NCI-H69 (cell line): ENCODE measurements around the gene GTF2F2.
A peak's percentile ranks its signal among the peaks of the same experiment; 100 is the strongest.
"Not testable (repeated sequence)": the region's sequence is repeated elsewhere in the genome, so short reads cannot be mapped to it uniquely, and the experiment has no call there.

Source experiments
- DNase-seq: peaks from one replicate; lab custom pipeline; 2025; lab: John Stamatoyannopoulos, UW

Gene GTF2F2

GRCh38 chr13:45255247-45255987, 135.1 kb downstream of the GTF2F2 start:
- no peak for DNase-seq

DNA sequence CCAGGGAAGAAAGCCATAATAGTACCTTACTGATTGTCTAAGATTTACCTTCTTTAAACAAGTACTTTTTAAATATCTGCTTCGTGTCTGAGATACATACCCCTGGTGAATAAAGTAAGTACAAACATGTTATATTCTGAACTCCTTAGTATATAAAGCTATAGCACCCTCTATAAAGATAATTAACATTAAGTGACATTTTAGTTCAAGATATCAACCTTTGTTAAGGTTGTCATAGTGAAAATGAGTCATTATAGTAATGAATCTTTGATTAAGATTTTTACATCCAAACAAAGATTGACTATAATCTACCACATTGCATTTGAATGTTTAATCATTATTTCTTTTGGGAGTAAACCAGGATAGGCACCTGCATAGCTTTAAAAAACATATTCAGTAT, 135.9 kb downstream of the GTF2F2 start:
- no peak for DNase-seq

GRCh38 chr13:45257638-45258333, 137.5 kb downstream of the GTF2F2 start:
- no peak for DNase-seq

DNA sequence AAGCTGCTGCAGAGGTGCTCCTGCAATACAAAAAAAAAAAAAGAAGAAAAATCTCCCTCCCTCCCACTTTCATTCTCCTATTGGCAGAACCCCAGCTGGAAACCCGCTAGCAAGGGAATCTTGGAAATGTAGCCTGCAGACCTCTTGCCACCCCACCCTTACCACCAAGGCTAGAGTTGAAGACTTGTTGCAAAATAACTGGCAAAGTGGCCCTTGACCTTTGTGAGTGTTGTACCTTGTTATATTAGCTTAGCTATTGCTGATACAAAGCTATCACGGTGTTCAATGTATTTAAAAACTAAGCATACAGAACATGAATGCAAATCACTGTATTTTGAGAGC, 138.0 kb downstream of the GTF2F2 start:
- no peak for DNase-seq

- no peak for DNase-seq
These were observed 146.9 kb downstream of the GTF2F2 start for GRCh38 chr13:45267215-45267614.

DNA sequence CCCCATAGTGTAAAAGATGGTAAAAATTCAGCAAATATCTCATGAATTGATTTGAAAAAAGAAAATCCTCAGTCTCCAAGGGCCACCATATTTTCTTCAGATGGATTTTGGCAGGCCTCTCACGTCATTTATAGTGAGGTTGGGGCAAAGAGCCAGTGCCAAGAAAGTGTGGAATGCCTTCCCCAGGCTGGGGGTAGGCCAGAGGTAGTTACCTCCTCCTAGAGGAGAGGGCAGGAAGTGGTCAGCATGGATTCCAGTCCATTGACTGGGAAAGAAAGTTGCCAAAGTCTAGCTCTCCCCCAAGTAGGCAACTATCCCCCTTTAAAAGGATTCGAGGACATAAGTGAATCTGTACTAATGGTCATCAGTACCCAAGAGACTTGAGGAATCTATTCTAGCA, 148.9 kb downstream of the GTF2F2 start:
- no peak for DNase-seq

DNA sequence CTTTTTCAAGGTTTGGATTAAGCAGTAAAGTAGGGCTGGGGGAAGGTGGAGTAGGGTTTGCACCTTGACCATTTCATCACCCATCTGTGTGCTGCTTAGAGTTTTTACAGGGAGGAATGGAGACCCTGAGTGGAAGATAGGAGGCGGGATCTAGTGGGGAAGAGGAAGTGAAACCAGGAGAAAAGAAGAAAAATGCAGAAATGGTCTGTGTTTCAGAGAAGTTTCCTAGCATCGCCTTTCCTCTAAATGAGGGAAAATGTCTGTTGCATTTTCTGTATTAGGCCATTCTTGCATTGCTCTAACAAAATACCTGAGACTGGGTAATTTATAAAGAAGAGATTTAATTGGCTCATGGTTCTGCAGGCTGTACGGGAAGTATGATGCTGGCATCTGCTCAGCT, 156.6 kb downstream of the GTF2F2 start:
- no peak for DNase-seq

DNA sequence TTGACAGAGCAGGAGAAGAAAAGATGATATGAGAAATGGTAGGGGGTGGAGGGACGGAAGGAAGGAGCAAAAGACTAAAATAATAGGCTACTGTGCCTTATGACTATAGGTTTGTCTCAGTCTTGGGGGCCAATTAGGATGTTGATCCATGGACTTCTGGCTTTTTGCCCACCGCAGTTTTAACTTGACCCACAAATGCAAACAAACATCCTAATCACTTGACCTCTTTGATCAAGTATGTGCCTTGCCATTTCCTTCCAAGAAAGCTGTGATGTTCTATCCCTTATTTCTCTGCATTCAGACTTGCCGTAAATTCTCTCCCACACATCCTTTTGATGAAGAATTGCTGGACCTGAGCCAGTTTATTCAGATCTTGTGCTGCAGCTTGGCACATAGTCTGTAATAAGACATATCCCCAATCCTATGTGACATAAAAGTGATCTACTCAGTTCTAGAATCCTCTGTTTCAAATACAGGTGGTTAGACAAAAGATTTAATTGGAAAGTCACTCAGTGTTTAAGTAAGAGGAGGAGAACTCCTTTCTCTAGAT, 157.9 kb downstream of the GTF2F2 start:
- DNase-seq: peak; percentile 3

- DNase-seq: no peak
These were observed 159.7 kb downstream of the GTF2F2 start for GRCh38 chr13:45280011-45280410.

DNA sequence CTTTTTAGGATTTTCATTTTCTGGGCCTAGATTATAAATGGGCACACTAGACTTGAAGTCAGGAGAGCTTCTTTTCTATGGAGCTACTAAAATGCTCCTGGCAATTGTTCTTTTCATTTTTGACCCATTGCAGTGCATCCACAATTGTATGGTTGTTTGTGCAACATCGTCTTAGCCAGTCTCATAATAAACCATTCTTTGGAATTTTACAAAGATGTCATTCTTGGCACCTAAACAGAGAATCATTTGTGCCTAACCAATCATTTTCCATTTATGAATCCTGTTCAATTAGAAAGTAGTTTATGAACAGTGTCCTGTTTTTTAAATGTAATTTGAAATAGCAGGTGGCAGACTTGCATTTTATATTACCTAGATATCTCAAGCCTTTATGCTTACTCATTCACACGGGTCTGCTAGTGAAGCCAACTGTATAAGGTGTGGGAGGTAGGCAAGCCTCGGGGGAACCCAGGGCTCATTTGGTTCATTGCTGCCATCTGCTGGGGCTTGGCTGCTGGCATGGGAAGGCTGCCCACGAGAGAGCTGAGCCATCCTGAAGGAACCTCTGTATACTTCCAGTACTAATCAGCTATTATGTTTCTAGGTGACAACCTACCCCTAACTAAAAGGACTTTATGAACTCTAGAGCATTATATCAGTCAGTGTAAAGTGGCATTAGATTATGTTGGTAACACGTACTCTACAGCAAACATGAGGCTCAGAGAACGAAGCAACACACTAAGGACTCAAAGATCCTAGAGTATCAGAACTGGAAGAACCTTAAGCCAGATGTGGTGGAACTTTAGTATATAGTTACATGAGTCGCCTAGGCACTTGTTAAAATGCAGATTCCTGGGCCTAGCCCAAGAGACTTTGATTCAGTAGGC, 160.7 kb downstream of the GTF2F2 start:
- peak; percentile 70 for DNase-seq

- no peak for DNase-seq
These were observed 162.7 kb downstream of the GTF2F2 start for GRCh38 chr13:45282994-45283393.

DNA sequence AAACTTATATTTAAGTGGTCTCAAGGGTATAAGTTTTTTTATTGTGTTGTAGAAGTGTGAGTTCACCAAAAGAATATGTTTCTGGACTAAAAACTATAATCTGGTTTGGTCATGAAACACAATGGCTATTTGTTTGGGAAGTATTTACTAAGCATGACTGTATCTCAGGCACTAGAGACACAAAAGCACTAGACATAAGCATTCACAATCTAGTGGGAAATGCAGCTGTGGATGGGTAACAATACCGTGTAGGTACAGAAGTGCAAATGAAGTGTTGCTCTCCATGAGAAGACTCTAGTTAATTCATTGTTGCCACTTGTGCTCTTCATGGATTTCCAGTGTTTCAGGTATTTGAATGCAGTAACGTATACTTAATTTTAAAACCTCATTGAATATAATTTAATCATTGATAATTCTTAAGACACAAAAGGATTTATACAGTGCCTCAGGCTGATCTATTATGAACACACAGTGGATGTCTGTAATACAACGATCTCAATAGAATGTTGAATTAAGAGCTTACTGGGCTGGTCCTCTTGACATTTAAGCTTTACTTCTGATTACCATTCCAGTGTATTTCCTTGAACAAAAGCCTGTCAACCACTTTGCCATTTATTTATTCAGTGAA, 169.7 kb downstream of the GTF2F2 start:
- DNase-seq: no peak

- peak; percentile 24 for DNase-seq
These were observed 171.9 kb downstream of the GTF2F2 start for GRCh38 chr13:45292176-45292575.

- DNase-seq: no peak
These were observed 175.2 kb downstream of the GTF2F2 start for GRCh38 chr13:45295536-45295935.

DNA sequence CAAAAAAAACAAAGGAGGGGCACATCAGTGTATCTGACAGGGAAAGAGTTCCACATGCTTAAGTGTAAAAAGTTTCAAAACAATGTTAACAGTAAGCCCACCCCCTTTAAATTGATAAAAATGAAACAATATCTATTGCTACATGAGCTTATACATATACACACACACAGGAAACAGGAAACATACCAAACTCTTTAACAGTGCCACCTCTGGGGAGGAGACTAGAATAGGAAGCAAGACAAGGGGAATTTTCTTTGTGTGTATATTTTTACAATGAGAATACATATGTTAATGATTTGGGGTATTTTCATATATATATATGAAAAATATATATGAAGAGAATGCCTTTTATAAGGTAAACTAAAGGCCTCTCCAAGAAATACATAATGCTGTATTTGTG, 175.9 kb downstream of the GTF2F2 start:
- no peak for DNase-seq

DNA sequence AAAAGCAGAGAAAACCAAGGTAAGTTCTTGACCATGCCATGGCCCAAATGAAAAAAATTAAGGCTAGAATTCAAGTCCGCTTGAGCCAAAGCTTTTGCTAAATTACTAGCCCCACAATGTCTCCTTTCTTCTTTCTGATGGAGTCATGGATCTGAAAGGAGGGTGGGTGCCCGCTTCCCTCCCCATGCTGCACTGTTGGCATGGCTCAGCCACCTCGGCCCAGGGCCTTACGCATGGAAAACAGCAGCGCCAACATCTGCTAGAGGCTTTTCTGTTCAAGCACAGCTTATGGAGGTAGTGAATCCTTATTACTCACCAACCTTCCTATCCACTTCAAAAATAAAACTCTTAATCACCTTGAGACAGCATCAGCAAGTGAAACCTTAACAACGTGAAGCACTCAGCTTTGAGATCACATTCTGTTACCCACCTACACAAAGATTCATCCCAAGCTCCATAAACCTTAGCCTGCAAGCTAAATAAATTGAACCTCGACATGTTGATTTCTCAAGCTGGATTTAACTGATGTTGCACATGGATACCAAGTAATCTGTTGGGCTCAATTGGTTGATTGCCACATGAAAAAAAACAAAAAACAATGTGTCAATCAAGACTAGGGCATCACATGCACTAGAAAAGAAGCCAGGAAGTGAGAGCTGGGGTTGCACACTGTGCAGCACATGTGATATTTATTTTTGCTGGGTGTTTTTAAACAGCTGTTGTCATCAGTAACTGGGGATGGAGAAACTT, 177.3 kb downstream of the GTF2F2 start:
- no peak for DNase-seq

- DNase-seq: no peak
These were observed 177.8 kb downstream of the GTF2F2 start for GRCh38 chr13:45298206-45298505.

- DNase-seq: not testable (repeated sequence)
These were observed 178.2 kb downstream of the GTF2F2 start for GRCh38 chr13:45298550-45298949.

- DNase-seq: no peak
These were observed 178.9 kb downstream of the GTF2F2 start for GRCh38 chr13:45299194-45299593.

DNA sequence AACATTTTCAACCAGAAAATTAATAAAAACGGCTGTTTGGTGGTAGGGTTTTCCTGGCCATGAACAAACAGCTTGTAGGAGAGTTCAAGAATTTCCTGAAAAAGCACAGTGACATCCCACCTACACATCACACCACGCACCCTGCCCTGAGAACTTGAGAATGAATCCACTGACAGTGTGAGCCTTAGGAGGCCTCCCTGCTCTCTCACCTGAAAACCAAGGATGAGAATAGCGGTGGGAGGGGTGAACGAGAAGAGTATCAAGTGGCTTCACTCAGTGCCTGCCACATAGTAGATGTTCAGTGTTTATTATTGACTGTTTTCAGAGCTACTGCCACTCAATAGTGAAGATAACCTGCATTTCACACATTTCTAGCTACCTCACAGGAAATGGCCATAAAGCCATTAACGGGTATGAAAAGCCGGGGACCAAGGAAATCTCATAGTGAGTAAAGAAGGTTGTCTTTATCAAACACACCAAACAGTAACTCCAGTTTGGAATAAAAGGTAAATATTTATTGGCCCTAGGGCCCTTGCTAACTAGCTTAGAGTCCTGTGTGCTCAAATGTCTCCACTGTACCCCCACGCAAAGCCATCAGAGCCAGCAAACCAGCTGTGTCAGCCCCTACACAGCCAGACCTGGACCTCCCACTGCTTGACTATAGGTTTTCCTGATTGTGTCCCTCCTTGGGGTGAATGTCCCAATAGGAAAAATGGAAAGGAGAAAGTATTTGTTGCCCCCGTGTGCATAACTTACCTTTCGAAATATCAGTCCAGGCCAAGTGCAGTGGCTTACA, 180.1 kb downstream of the GTF2F2 start:
- no peak for DNase-seq

- DNase-seq: no peak
These were observed 181.0 kb downstream of the GTF2F2 start for GRCh38 chr13:45301263-45301662.
